ENCODE results near the gene PDCL2. TPM values are rescaled to one million over a fixed set of nuclear protein-coding genes. Genes with fewer than 3 reads are reported as not detected.

Gene PDCL2
- total RNA-seq, 4 donors from 2014 or later: not detected

DNA sequence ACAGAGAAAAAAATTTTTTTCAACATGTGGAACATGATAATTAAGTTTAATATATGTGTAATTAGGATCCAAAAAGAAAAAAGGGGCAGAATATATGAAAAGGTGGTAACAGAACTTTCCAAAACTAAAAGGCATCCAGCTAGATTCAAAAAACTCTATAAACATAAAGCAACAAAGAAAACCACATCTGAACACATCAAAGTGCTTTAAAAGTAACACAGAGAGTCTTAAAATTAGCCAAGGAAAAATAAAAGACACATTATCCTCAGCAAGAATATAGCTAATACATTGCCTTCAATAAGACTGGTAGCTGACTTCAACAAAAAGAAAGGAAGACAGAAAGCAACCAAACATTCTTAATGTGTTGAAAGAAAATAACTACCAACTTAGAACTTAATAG lies 53.5 kb downstream of the PDCL2 start:
- Histone ChIP-seq H3K27ac (no peak overlapping the region), H3K9me3 (no peaks in the 10 kb centered on the region), H3K4me3 (no peak overlapping the region), H3K27me3 (no peaks in the 10 kb centered on the region), H3K36me3 (no peaks in the 10 kb centered on the region), H3K4me1 (no peaks in the 10 kb centered on the region)
- TF ChIP-seq POLR2AphosphoS5 (IDR thresholded peaks at IDR 0.05) (no peak), EP300 (IDR thresholded peaks at IDR 0.05) (no peak), POLR2A (IDR thresholded peaks at IDR 0.05) (no peak)
- TF ChIP-seq, protein P1, sequence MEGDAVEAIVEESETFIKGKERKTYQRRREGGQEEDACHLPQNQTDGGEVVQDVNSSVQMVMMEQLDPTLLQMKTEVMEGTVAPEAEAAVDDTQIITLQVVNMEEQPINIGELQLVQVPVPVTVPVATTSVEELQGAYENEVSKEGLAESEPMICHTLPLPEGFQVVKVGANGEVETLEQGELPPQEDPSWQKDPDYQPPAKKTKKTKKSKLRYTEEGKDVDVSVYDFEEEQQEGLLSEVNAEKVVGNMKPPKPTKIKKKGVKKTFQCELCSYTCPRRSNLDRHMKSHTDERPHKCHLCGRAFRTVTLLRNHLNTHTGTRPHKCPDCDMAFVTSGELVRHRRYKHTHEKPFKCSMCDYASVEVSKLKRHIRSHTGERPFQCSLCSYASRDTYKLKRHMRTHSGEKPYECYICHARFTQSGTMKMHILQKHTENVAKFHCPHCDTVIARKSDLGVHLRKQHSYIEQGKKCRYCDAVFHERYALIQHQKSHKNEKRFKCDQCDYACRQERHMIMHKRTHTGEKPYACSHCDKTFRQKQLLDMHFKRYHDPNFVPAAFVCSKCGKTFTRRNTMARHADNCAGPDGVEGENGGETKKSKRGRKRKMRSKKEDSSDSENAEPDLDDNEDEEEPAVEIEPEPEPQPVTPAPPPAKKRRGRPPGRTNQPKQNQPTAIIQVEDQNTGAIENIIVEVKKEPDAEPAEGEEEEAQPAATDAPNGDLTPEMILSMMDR (IDR thresholded peaks at IDR 0.05): no peak
- DNase-seq (ENCODE audit: low spot score in 2 of 2): no peak

DNA sequence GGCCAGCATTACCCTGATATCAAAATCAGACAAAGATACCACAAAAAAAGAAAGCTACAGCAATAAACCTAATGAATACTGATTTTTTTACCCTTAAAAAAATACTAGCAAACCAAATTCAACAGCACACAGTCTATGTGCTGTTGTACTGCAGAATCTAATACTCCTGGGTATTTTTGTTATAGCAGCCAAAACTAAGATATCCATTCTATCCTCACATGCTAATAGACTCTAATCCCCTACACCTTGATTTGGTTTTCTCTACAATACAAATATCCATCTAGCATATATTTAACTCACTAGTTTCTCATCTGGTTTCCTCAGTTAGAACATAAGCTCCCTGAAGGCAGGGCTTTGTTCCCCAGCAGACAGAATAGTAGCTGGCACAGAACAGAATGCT lies 57.7 kb downstream of the PDCL2 start:
- H3K27ac ChIP-seq: no peak overlapping the region
- no peaks in the 10 kb centered on the region for H3K4me1 ChIP-seq
- H3K4me3 ChIP-seq: no peak overlapping the region
- TF ChIP-seq POLR2AphosphoS5 (IDR thresholded peaks at IDR 0.05) (no peak), EP300 (IDR thresholded peaks at IDR 0.05) (no peak)
- H3K27me3 ChIP-seq: no peaks in the 10 kb centered on the region
- H3K36me3 ChIP-seq: no peaks in the 10 kb centered on the region
- DNase-seq (ENCODE audit: low spot score in 2 of 2): no peak
- peaks cover 10% of the 10 kb centered on the region for H3K9me3 ChIP-seq

DNA sequence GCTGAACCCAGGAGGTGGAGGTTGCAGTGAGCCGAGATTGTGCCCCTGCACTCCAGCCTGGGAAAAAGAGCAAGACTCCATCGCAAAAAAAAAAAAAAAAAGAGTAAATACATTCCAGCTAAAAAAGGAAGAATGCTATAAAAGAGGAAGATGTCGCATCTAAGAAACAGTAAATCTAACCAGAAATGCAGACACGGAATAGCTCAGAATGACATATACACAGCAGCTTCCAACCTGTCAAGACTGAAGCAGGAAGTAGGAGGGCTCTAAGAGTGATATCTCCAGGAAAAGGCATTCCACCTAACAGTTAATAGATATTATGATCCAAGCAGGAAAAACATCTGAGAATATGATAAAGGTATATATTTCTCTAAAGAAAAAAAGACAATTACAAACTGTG lies 61.4 kb downstream of the PDCL2 start:
- TF ChIP-seq EP300 (IDR thresholded peaks at IDR 0.05) (no peak), POLR2A (IDR thresholded peaks at IDR 0.05) (no peak), POLR2AphosphoS5 (IDR thresholded peaks at IDR 0.05) (no peak)
- TF ChIP-seq, protein P1 (IDR thresholded peaks at IDR 0.05): no peak
- Histone ChIP-seq H3K27me3 (no peaks in the 10 kb centered on the region), H3K27ac (no peak overlapping the region), H3K36me3 (no peaks in the 10 kb centered on the region), H3K4me3 (no peak overlapping the region), H3K9me3 (peaks cover 10% of the 10 kb centered on the region), H3K4me1 (no peaks in the 10 kb centered on the region)
- WGBS: 92% methylated on average over 3 of the region's 4 CpGs
- DNase-seq (ENCODE audit: low spot score in 2 of 2): no peak

DNA sequence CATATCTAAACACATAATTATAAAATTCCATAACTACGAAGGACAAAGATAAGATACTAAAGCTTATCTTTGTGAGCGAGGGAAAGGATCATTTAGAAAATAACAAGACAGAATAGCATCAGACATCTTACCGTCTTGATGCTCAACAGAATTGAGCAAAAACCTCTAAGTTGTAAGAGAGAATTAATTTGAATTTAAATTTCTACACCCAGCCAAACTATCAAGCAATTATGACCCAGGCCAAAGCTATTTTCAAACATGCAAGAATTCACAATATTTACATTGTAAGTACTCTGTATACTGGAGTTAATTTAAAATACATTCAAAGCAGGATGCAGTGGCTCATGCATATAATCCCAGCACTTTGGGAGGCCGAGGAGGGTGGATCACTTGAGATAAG lies 61.9 kb downstream of the PDCL2 start:
- no peaks in the 10 kb centered on the region for H3K27me3 ChIP-seq
- 92% methylated on average over 4 of the region's 4 CpGs for WGBS
- no peak for TF ChIP-seq POLR2A (IDR thresholded peaks at IDR 0.05)
- H3K4me1 ChIP-seq: no peaks in the 10 kb centered on the region
- no peak overlapping the region for H3K4me3 ChIP-seq
- H3K9me3 ChIP-seq: peaks cover 10% of the 10 kb centered on the region
- no peaks in the 10 kb centered on the region for H3K36me3 ChIP-seq
- H3K27ac ChIP-seq: no peak overlapping the region
- no peak for DNase-seq (ENCODE audit: low spot score in 2 of 2)

DNA sequence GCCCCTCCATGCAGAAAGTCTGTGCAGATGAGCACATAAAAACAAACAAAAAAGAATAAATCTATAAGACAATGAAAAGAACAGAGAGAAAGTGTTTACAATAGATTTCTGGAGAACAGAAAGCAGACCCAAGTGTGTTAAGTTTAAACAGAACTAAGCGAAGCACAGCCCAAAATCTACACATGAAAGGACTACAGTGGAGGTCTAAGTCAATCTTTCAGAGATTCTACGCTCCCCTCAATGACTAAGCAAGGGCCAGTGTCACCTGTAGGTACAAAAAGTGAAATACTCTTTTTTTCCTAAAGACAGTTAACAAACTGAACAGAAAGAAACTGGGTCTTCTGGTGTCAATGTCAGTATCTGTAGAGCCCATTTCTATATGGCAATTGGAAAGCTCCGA lies 63.6 kb downstream of the PDCL2 start:
- peaks cover 10% of the 10 kb centered on the region for H3K9me3 ChIP-seq
- no peak for TF ChIP-seq POLR2A (IDR thresholded peaks at IDR 0.05)
- no peak for TF ChIP-seq POLR2AphosphoS5 (IDR thresholded peaks at IDR 0.05)
- TF ChIP-seq, protein P1 (IDR thresholded peaks at IDR 0.05): no peak
- TF ChIP-seq EP300 (IDR thresholded peaks at IDR 0.05): no peak
- DNase-seq (ENCODE audit: low spot score in 2 of 2): no peak
- no peaks in the 10 kb centered on the region for H3K4me1 ChIP-seq
- H3K4me3 ChIP-seq: no peak overlapping the region
- H3K27ac ChIP-seq: no peak overlapping the region
- H3K36me3 ChIP-seq: no peaks in the 10 kb centered on the region
- WGBS: 96% methylated on average over 3 of the region's 3 CpGs
- H3K27me3 ChIP-seq: no peaks in the 10 kb centered on the region

DNA sequence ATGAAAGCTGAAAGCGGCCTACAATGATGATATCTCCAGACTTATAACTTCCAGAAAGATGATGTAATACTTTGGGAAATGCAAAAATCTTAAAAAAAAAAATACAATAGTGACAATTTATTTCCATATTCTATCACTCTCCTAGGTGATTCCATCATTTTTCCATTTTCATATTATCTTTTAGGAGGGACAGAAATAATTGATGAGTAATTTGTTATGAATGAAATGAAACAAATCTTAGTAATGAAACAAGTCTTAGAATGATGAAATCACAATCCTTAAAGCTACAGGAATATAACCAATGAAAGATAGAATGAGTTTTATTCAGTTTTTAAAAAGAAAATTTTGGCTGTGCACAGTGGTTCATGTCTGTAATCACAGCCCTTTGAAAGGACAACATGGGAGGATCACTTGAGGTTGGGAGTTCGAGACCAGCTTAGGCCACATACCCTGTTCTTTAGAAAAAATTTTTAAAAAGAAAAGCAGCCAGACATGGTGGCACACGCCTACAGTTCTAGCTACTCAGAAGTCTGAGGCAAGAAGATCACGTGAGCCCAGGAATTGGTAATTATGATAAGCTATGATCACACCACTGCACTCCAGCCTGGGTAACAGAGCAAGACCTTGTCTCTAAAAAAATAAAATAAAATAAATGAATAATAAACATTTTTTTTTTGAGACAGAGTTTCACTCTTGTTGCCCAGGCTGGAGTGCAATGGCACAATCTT lies 67.0 kb downstream of the PDCL2 start:
- H3K9me3 ChIP-seq: no peaks in the 10 kb centered on the region
- H3K27ac ChIP-seq: no peak overlapping the region
- H3K36me3 ChIP-seq: no peaks in the 10 kb centered on the region
- no peak for DNase-seq (ENCODE audit: low spot score in 2 of 2)
- H3K27me3 ChIP-seq: no peaks in the 10 kb centered on the region
- 84% methylated on average over 4 of the region's 4 CpGs for WGBS
- no peaks in the 10 kb centered on the region for H3K4me1 ChIP-seq
- TF ChIP-seq, protein P1 (IDR thresholded peaks at IDR 0.05): no peak
- TF ChIP-seq EP300 (IDR thresholded peaks at IDR 0.05) (no peak), POLR2AphosphoS5 (IDR thresholded peaks at IDR 0.05) (no peak), POLR2A (IDR thresholded peaks at IDR 0.05) (no peak)
- H3K4me3 ChIP-seq: no peak overlapping the region

Data from suprapubic skin (tissue), 4 donors.